Omental fat pad (tissue), 4 donors: Measurements from ENCODE around the gene BTBD6. TPM values are rescaled to one million over a fixed set of nuclear protein-coding genes. Genes with fewer than 3 reads are reported as not detected.

Source experiments
- ATAC-seq: fragments of 150-250 bp; one replicate; pipeline ENCODE4 v1.9.1; 2016; ENCODE audit warnings: mild to moderate bottlenecking, moderate library complexity; ENCODE audit not compliant: low FRiP score
- DNase-seq: peaks from one replicate; pipeline ENCODE4 v3.0.0-alpha.2; 2019; ENCODE audit warnings: low spot score
- total RNA-seq, 4 donors: library from RNA; depleted of rRNA; stranded (reverse); fragments of >200 nt; gene quantifications; one replicate each; pipeline ENCODE4 v1.1.0, GENCODE V29; 2016
- TF ChIP-seq, protein P1 (sequence below), 3 donors: fragments of 450-650 bp; IDR thresholded peaks; one replicate each; pipeline ENCODE4 v1.5.1; 2016 to 2017; ENCODE audit warnings: antibody characterized with exemption in 3 of 3, mild to moderate bottlenecking in 3 of 3, moderate library complexity in 2 of 3

The BTBD6 gene
- total RNA-seq, 4 donors from 2014 or later = 63.9 to 95.4 (median 67.9) TPM

DNA sequence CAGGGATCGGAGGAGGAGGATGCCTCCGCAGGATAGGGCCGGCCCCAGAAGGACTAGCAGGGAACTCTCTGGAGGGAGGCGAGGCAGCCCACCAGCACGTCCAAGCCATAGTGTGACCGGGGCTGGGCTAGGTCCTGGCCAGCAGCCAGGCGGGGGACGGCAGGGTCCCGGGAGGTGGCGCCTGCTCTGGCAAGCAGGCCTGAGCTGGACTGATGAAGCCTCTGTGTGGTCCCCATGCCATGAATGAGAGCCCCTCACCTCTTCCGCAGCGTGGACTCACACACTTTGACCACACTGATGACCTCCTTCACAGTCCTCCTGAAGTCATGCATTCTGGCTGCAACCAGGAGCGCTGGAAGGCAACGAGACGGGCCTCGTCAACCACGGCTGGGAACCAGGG, 19.8 kb upstream of the BTBD6 start:
- DNase-seq = no peak
- TF ChIP-seq, protein P1, sequence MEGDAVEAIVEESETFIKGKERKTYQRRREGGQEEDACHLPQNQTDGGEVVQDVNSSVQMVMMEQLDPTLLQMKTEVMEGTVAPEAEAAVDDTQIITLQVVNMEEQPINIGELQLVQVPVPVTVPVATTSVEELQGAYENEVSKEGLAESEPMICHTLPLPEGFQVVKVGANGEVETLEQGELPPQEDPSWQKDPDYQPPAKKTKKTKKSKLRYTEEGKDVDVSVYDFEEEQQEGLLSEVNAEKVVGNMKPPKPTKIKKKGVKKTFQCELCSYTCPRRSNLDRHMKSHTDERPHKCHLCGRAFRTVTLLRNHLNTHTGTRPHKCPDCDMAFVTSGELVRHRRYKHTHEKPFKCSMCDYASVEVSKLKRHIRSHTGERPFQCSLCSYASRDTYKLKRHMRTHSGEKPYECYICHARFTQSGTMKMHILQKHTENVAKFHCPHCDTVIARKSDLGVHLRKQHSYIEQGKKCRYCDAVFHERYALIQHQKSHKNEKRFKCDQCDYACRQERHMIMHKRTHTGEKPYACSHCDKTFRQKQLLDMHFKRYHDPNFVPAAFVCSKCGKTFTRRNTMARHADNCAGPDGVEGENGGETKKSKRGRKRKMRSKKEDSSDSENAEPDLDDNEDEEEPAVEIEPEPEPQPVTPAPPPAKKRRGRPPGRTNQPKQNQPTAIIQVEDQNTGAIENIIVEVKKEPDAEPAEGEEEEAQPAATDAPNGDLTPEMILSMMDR (IDR thresholded peaks at IDR 0.05) = no peak
- peak; percentile 48 for ATAC-seq

DNA sequence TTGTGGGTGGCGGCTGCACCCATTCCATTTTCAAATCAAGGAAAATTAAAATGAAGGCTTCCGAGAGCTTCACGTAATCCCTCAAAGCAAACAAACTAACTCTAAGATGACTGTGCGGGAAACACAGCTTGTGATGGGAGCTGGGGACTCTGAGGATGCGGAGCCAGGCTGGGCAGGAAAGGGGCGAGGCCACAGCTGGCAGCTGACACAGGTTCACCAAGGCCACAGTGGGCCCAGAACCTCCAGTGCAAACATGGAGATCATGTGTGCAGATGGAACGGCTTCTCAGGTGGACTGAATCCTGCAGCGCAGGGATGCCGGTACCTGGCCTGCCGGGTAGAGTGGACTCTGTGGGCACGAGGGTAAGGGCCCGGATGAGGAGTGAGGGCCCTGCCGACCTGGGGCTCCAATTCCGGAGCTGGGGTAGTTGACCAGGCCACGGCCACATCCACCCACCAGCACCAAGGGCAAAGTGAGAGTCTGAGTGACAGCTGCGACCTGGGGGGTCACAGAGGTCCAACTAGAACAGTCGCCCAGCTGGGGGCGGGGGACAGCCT, 19.2 kb upstream of the BTBD6 start:
- ATAC-seq = no peak
- TF ChIP-seq, protein P1 (IDR thresholded peaks at IDR 0.05) = no peak

DNA sequence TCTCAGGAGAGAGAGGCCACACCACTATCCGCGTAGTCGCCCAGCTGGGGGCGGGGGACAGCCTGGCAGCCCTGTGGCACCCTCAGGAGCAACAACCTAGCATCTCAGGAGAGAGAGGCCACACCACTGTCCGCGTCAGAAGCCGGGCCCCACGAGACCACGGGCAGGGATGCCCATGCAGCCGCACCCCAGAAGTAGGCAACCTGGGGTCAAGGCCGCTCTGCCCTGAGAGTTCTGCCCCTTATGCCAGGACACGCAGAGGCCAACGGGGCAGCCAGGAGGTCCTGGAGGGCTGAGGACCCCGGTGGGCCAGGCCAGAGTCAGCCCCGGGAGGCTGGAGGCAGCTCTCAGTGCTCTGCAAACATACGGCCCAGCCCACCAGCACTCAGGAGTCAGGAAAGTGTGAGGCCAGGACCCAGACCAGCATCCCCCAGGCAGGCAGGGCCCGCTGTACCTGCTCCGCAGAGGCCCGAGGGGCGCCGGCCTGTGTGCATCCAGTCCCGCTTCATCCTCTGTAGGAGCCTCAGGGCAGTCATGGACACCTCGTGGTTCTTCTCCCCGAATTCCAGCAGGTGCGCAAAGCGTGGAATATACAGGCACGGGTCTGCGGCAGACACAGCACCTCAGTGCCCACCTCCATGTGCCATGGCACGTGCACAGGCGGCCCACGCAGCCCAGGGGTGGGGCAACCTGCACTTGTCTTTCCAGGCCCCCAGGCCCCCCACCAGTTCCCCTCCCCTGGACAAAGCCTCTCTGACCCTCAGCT, 7.3 kb upstream of the BTBD6 start:
- TF ChIP-seq, protein P1 (IDR thresholded peaks at IDR 0.05) = no peak
- no peak for ATAC-seq

More for the DNA sequence above, 19.2 kb upstream of the BTBD6 start:
- no peak for DNase-seq

DNA sequence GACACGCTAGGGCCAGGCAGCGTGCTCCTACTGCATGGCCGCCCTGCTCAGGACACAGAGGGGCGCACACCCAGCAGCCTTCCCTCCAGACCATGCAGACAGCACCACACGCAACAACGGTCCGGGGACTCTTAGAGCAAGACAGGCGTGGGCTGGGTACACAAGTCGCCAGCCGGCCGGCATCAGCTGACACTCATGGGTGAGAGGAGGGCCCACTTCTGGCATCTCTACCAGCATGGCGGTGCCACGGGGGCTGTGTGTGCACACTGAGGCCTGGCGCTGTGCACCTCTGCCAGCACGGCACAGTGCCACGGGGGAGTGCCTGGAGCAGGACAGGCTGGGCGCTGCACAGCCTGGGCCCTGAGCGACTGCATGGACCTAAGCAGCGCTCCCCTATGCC, 6.7 kb upstream of the BTBD6 start:
- ATAC-seq = no peak
- DNase-seq = no peak
- TF ChIP-seq, protein P1 (IDR thresholded peaks at IDR 0.05) = no peak

More for the DNA sequence above, 7.3 kb upstream of the BTBD6 start:
- DNase-seq = no peak

DNA sequence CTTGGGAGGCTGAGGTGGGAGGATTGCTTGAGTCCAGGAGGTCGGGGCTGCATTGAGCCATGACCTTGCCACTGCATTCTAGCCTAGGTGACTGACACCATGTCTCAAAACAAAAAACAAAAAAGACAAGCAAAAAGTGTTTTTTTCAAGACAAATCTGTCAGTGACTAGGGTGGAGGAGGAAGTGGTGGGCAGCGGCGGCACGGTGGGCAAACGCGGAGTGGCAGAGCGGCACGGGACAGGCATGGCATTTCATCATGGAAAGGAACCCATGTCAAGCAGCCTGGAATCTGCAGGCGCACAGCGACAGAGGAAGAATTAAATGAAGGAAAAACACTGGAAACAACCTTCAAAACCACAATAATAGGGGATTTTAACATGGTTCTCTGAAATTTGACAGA, 4.0 kb upstream of the BTBD6 start:
- ATAC-seq (no peak), DNase-seq (no peak)
- TF ChIP-seq, protein P1 (IDR thresholded peaks at IDR 0.05) = no peak

DNA sequence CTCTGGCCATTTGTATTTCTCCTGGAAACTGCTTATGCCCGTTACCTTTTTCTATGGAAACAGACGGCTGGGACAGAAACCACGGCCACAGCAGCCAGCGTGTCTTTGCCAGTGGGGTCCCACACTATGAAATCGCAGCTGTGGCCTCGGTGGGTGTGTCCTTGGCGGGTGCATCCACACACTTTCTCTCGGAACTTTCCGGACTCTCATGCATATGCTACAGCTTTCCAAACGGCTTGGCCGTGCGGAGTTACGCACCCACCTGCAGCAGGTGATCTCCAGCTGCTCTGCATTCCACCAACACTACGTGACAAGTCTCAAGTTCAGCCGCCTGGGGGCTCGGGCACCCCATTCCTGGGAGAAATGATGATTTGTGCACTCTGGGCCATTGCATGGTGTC, 1.3 kb upstream of the BTBD6 start:
- TF ChIP-seq, protein P1 (IDR thresholded peaks at IDR 0.05) = no peak
- DNase-seq = no peak
- no peak for ATAC-seq
